Neural progenitor cell (in vitro differentiated cells): Measurements from ENCODE around the gene SHISAL1. TPM values are rescaled to one million over a fixed set of nuclear protein-coding genes. Genes with fewer than 3 reads are reported as not detected.
A peak's percentile ranks its signal among the peaks of the same experiment; 100 is the strongest.

ENCODE experiments used
- DNase-seq: peaks from one replicate; pipeline ENCODE4 v3.0.0-alpha.2; 2016; ENCODE audit warnings: low spot score
- H2AFZ ChIP-seq: fragments of 200-600 bp; sonication (generic); replicated peaks from 2 replicates; pipeline ENCODE4 v1.6.1; 2016; ENCODE audit warnings: antibody characterized with exemption
- H3F3A ChIP-seq: fragments of 200-600 bp; sonication (generic); 2 replicates; pipeline ENCODE4 v1.6.1; 2016; ENCODE audit warnings: antibody characterized with exemption, low read depth
- H3K27ac ChIP-seq: fragments of 200-600 bp; sonication (generic); 2 replicates; pipeline ENCODE4 v1.5.1; 2016; ENCODE audit warnings: mild to moderate bottlenecking
- H3K27me3 ChIP-seq: fragments of 200-600 bp; sonication (generic); 2 replicates; pipeline ENCODE4 v1.6.1; 2016; ENCODE audit warnings: mild to moderate bottlenecking, moderate library complexity
- H3K36me3 ChIP-seq: fragments of 200-600 bp; sonication (generic); 2 replicates; pipeline ENCODE4 v1.5.1; 2016
- H3K4me1 ChIP-seq: fragments of 200-600 bp; sonication (generic); 2 replicates; pipeline ENCODE4 v1.6.1; 2016; ENCODE audit warnings: mixed run types
- H3K4me2 ChIP-seq: fragments of 200-600 bp; sonication (generic); 2 replicates; pipeline ENCODE4 v1.6.1; 2016
- H3K4me3 ChIP-seq: fragments of 200-600 bp; sonication (generic); 2 replicates; pipeline ENCODE4 v1.5.1; 2016
- H3K79me2 ChIP-seq: fragments of 200-600 bp; sonication (generic); 2 replicates; pipeline ENCODE4 v1.6.1; 2016; ENCODE audit warnings: low read depth
- H3K9ac ChIP-seq: fragments of 200-600 bp; sonication (generic); 2 replicates; pipeline ENCODE4 v1.6.1; 2016
- H3K9me3 ChIP-seq: fragments of 200-600 bp; sonication (generic); 2 replicates; pipeline ENCODE4 v1.5.1; 2016; ENCODE audit warnings: low read depth
- H4K20me1 ChIP-seq: fragments of 200-600 bp; sonication (generic); 2 replicates; pipeline ENCODE4 v1.6.1; 2016; ENCODE audit warnings: low read depth
- H3K27ac Mint-ChIP-seq: 3 replicates; pipeline ENCODE4 v1.8.0; 2021; ENCODE audit warnings: mixed read lengths
- H3K27me3 Mint-ChIP-seq: 2 replicates; pipeline ENCODE4 v1.8.0; 2022; ENCODE audit warnings: low read depth, mild to moderate bottlenecking, inconsistent platforms, moderate library complexity, mixed read lengths; ENCODE audit not compliant: insufficient read depth
- H3K36me3 Mint-ChIP-seq: 3 replicates; pipeline ENCODE4 v1.8.0; 2021; ENCODE audit warnings: mixed read lengths
- H3K4me1 Mint-ChIP-seq: 3 replicates; pipeline ENCODE4 v1.8.0; 2021; ENCODE audit warnings: mixed read lengths
- H3K4me3 Mint-ChIP-seq: 3 replicates; pipeline ENCODE4 v1.8.0; 2021; ENCODE audit warnings: mild to moderate bottlenecking, moderate library complexity, mixed read lengths
- H3K9me3 Mint-ChIP-seq: 3 replicates; pipeline ENCODE4 v1.8.0; 2020; ENCODE audit warnings: mixed read lengths
- CTCF ChIP-seq: fragments of 200-600 bp; sonication (generic); IDR thresholded peaks from 2 replicates; pipeline ENCODE4 v1.5.1; 2017; ENCODE audit warnings: antibody characterized with exemption, mild to moderate bottlenecking
- EZH2 ChIP-seq: fragments of 200-600 bp; sonication (generic); IDR thresholded peaks from 2 replicates; pipeline ENCODE4 v1.6.1; 2017; ENCODE audit warnings: antibody characterized with exemption, mild to moderate bottlenecking, moderate library complexity
- EZH2phosphoT487 ChIP-seq: fragments of 200-600 bp; sonication (generic); IDR thresholded peaks from 2 replicates; pipeline ENCODE4 v1.6.1; 2017; ENCODE audit warnings: antibody characterized with exemption
- total RNA-seq: library from RNA; depleted of rRNA; stranded (reverse); fragments of >200 nt; gene quantifications from 2 replicates; pipeline ENCODE4 v1.2.3, GENCODE V29; 2015; ENCODE audit warnings: low replicate concordance

SHISAL1 gene
- total RNA-seq, result 4.4 and 5.7 TPM in 2 replicates

GRCh38 chr22:44312766-44313165 is at the start of gene SHISAL1:
TSS of gene SHISAL1 (minus strand) at chr22:44312951. CDS start at chr22:44300945, 12,006 bp downstream.
- peaks cover 10% of the 10 kb centered on the region for H3K4me1 ChIP-seq
- H3K9me3 ChIP-seq, result no peaks in the 10 kb centered on the region
- H3K4me2 ChIP-seq, result no peak within 1 kb of the TSS
- H3K4me3 ChIP-seq, result no peak within 1 kb of the TSS
- no peaks in the 10 kb centered on the region for H3K36me3 ChIP-seq
- Mint-ChIP-seq H3K4me1 (peaks cover 18% of the 10 kb centered on the region), H3K27me3 (peaks cover 5% of the 10 kb centered on the region), H3K4me3 (no peak within 1 kb of the TSS), H3K27ac (peak within 1 kb of the TSS; percentile 17), H3K9me3 (no peaks in the 10 kb centered on the region), H3K36me3 (no peaks in the 10 kb centered on the region)
- H3F3A ChIP-seq, result no peaks in the 10 kb centered on the region
- H2AFZ ChIP-seq, result no peak within 1 kb of the TSS
- H3K79me2 ChIP-seq, result no peaks in the 10 kb centered on the region
- H3K9ac ChIP-seq, result no peak within 1 kb of the TSS
- H4K20me1 ChIP-seq, result no peaks in the 10 kb centered on the region
- no peak within 1 kb of the TSS for H3K27ac ChIP-seq
- TF ChIP-seq CTCF, result no peak
- no peak for TF ChIP-seq EZH2
- TF ChIP-seq EZH2phosphoT487, result no peak
- H3K27me3 ChIP-seq, result no peaks in the 10 kb centered on the region
- no peak for DNase-seq

GRCh38 chr22:44361391-44362126 is 48.8 kb upstream of the SHISAL1 start:
- TF ChIP-seq CTCF (no peak), EZH2 (no peak), EZH2phosphoT487 (no peak)
- H3K9me3 Mint-ChIP-seq, result no peaks in the 10 kb centered on the region
- H3K4me3 Mint-ChIP-seq, result no peak overlapping the region
- H3K27ac Mint-ChIP-seq, result no peak overlapping the region
- Histone ChIP-seq H3K9ac (no peak overlapping the region), H3K4me3 (no peak overlapping the region), H3F3A (peaks cover 8% of the 10 kb centered on the region), H3K9me3 (no peaks in the 10 kb centered on the region), H4K20me1 (no peaks in the 10 kb centered on the region), H3K27me3 (no peaks in the 10 kb centered on the region), H2AFZ (no peak overlapping the region), H3K4me1 (peaks cover 24% of the 10 kb centered on the region), H3K79me2 (no peaks in the 10 kb centered on the region), H3K27ac (no peak overlapping the region), H3K36me3 (no peaks in the 10 kb centered on the region), H3K4me2 (no peak overlapping the region)
- no peak for DNase-seq
- H3K4me1 Mint-ChIP-seq, result peaks cover 41% of the 10 kb centered on the region
- no peaks in the 10 kb centered on the region for H3K36me3 Mint-ChIP-seq
- peaks cover 11% of the 10 kb centered on the region for H3K27me3 Mint-ChIP-seq

GRCh38 chr22:44360668-44361381 is 48.1 kb upstream of the SHISAL1 start:
- DNase-seq, result peak; percentile 50
- H3K27me3 ChIP-seq, result no peaks in the 10 kb centered on the region
- Mint-ChIP-seq H3K4me3 (no peak overlapping the region), H3K27me3 (peaks cover 11% of the 10 kb centered on the region), H3K9me3 (no peaks in the 10 kb centered on the region), H3K4me1 (peaks cover 35% of the 10 kb centered on the region), H3K27ac (no peak overlapping the region), H3K36me3 (no peaks in the 10 kb centered on the region)
- peaks cover 24% of the 10 kb centered on the region for H3K4me1 ChIP-seq
- no peak overlapping the region for H3K9ac ChIP-seq
- H3K4me3 ChIP-seq, result no peak overlapping the region
- no peaks in the 10 kb centered on the region for H3K79me2 ChIP-seq
- H3K9me3 ChIP-seq, result no peaks in the 10 kb centered on the region
- H3K27ac ChIP-seq, result no peak overlapping the region
- H3K4me2 ChIP-seq, result no peak overlapping the region
- no peaks in the 10 kb centered on the region for H4K20me1 ChIP-seq
- peaks cover 8% of the 10 kb centered on the region for H3F3A ChIP-seq
- H3K36me3 ChIP-seq, result no peaks in the 10 kb centered on the region
- TF ChIP-seq EZH2phosphoT487, result no peak
- TF ChIP-seq CTCF, result peak; percentile 20
- no peak overlapping the region for H2AFZ ChIP-seq
